Measurements from ENCODE around the gene AFAP1. TPM values are rescaled to one million over a fixed set of nuclear protein-coding genes. Genes with fewer than 3 reads are reported as not detected.

Gene AFAP1
- total and polyA plus RNA-seq, 2 of the 8 experiments (the other 6 are each of a cell fraction or from before 2014, with no cell fraction given) = 3.6 to 18.2 TPM

GRCh38 chr4:7812231-7812857 is 127.3 kb downstream of the AFAP1 start:
- Histone ChIP-seq H4K20me1 (replicated peaks in 1 of 2; ENCODE audit: control insufficient read depth in 1 of 2, insufficient read depth in 2 of 2, low read length in 2 of 2) (no peaks in the 10 kb centered on the region), H3K56ac (replicated peaks; ENCODE audit: insufficient read length, low read depth, low read length) (no peak overlapping the region), H2AK5ac (ENCODE audit: low read depth, low read length) (no peak overlapping the region), H2BK20ac (ENCODE audit: low read length) (no peak overlapping the region), H3K4ac (replicated peaks; ENCODE audit: insufficient read length, low read depth, low read length) (no peak overlapping the region), H3K36me3 (ENCODE audit: control insufficient read depth in 2 of 4, insufficient read depth in 4 of 4, low read length in 3 of 4) (peaks cover 0 to 13% (median 3%) of the 10 kb centered on the region in 4 experiments; a peak in 4 of 8 replicates), H2AFZ (ENCODE audit: low read length) (no peak overlapping the region), H2BK12ac (ENCODE audit: low read depth, low read length) (no peak overlapping the region), H4K8ac (ENCODE audit: extremely low read depth, insufficient read depth, low read length) (no peak overlapping the region), H3K27ac (ENCODE audit: low read depth, low read length) (no peak overlapping the region), H3K27me3 (replicated peaks in 1 of 4; ENCODE audit: control insufficient read depth in 3 of 4, extremely low read depth in 1 of 4, insufficient read depth in 3 of 4, low read length in 3 of 4) (no peaks in the 10 kb centered on the region), H3K23ac (ENCODE audit: insufficient read length) (no peak overlapping the region), H3K9ac (replicated peaks in 1 of 4; ENCODE audit: extremely low read depth in 1 of 4, low read depth in 3 of 4, low read length in 3 of 4) (no peak overlapping the region), H3K14ac (ENCODE audit: insufficient read length) (no peak overlapping the region), H3K18ac (ENCODE audit: extremely low read depth, low read length) (no peak overlapping the region), H3K23me2 (ENCODE audit: low read depth, low read length) (no peaks in the 10 kb centered on the region), H2BK120ac (replicated peaks; ENCODE audit: low read depth, low read length) (no peak overlapping the region), H3K9me3 (ENCODE audit: insufficient read depth in 2 of 2, low read depth in 1 of 2, low read length in 1 of 2) (no peaks in the 10 kb centered on the region), H2BK15ac (ENCODE audit: low read length) (no peak overlapping the region), H2BK5ac (ENCODE audit: low read depth, low read length) (no peak overlapping the region), H4K91ac (replicated peaks; ENCODE audit: insufficient read length, low read length) (no peak overlapping the region), H3K4me2 (ENCODE audit: insufficient read depth in 1 of 2, low read depth in 2 of 2, low read length in 2 of 2) (no peak overlapping the region), H3K4me3 (ENCODE audit: extremely low read depth in 1 of 4, insufficient read depth in 2 of 4, low read depth in 3 of 4, low read length in 4 of 4) (no peak overlapping the region), H3K79me2 (ENCODE audit: control insufficient read depth in 1 of 2, insufficient read depth in 2 of 2, low read length in 2 of 2) (no peaks in the 10 kb centered on the region), H3K79me1 (ENCODE audit: low read depth, low read length) (no peaks in the 10 kb centered on the region; the same call in 1 of the 2 replicates), H3K4me1 (replicated peaks in 1 of 4; ENCODE audit: control insufficient read depth in 3 of 4, insufficient read depth in 4 of 4, low read length in 3 of 4) (peaks cover 0 to 12% (median 5%) of the 10 kb centered on the region in 4 experiments; a peak in 6 of 7 replicates), H4K5ac (ENCODE audit: insufficient read length, low read depth, low read length) (no peak overlapping the region)
- ChIA-PET CTCF (ENCODE audit: partially characterized antibody) (interaction anchor here (0.6 to 4.2 kb wide), 9 partner anchors 8 to 641 kb away, joined by 3 to 21 read pairs (median 4); no protein-coding TSS in a partner anchor), POLR2A (ENCODE audit: partially characterized antibody) (no interaction called here)
- FAIRE-seq (no peak), DNase-seq (ENCODE audit: low read depth in 1 of 2, low spot score in 2 of 2) (no peak)
- TF ChIP-seq CHD1 (IDR thresholded peaks at IDR 0.05; ENCODE audit: low read depth, low read length) = no peak
- 90% methylated on average over 18 of the region's 18 CpGs; no CpG with 5 or more reads in 1 of the 2 experiments for WGBS, 2 experiments (ENCODE audit: extremely low coverage in 1 of 2, insufficient coverage in 1 of 2, insufficient read length in 1 of 2, insufficient replicate concordance in 2 of 2, low coverage in 1 of 2, low lambda C conversion rate in 2 of 2, missing lambda C conversion rate in 1 of 2)

Measured in H1 (cell line).